HepG2 (cell line): Measurements from ENCODE around the gene ADGRG1. TPM values are rescaled to one million over a fixed set of nuclear protein-coding genes. Genes with fewer than 3 reads are reported as not detected.
A peak's percentile ranks its signal among the peaks of the same experiment; 100 is the strongest.

Experiments
- FOSL1 ChIP-seq: sonication (generic); formaldehyde crosslinking; IDR thresholded peaks from 2 replicates; pipeline ENCODE4 v1.9.0; 2021; ENCODE audit warnings: missing genetic modification reagents, borderline replicate concordance
- HCFC1 ChIP-seq: fragments of 150-350 bp; IDR thresholded peaks from 2 replicates; pipeline ENCODE4 v1.6.1; 2014; ENCODE audit warnings: low read depth, low read length
- HNRNPLL ChIP-seq: fragments of 200-400 bp; formaldehyde crosslinking; IDR thresholded peaks from 2 replicates; pipeline ENCODE4 v1.6.1; 2017; ENCODE audit warnings: mild to moderate bottlenecking, low read depth, low read length; ENCODE audit not compliant: poor library complexity, severe bottlenecking
- JUND ChIP-seq: sonication (generic); formaldehyde crosslinking; IDR thresholded peaks from 2 replicates; pipeline ENCODE4 v1.8.0; 2022; ENCODE audit warnings: mild to moderate bottlenecking, missing genetic modification reagents
- NAIF1 ChIP-seq: sonication (generic); formaldehyde crosslinking; IDR thresholded peaks from 2 replicates; pipeline ENCODE4 v1.5.0; 2020; ENCODE audit warnings: mild to moderate bottlenecking, missing genetic modification reagents, borderline replicate concordance
- NFKB2 ChIP-seq: sonication (generic); formaldehyde crosslinking; IDR thresholded peaks from 2 replicates; pipeline ENCODE4 v1.4.0; 2020; ENCODE audit warnings: missing genetic modification reagents, borderline replicate concordance
- PAF1 ChIP-seq: IDR thresholded peaks from 2 replicates; pipeline ENCODE4 v1.6.1; 2016; ENCODE audit warnings: missing genetic modification reagents, missing compliant biosample characterization
- REL ChIP-seq: sonication (generic); formaldehyde crosslinking; conservative IDR thresholded peaks from 2 replicates; pipeline ENCODE4 v1.8.0; 2022; ENCODE audit warnings: mild to moderate bottlenecking, missing genetic modification reagents, moderate library complexity
- RFX5 ChIP-seq: IDR thresholded peaks from 2 replicates; pipeline ENCODE4 v1.6.1; 2011; ENCODE audit warnings: low read depth, low read length, improper control_type of control experiment
- XBP1 ChIP-seq: sonication (generic); formaldehyde crosslinking; IDR thresholded peaks from 2 replicates; pipeline ENCODE4 v1.5.0; 2020; ENCODE audit warnings: missing genetic modification reagents
- ZBTB38 ChIP-seq: sonication (generic); formaldehyde crosslinking; IDR thresholded peaks from 2 replicates; pipeline ENCODE4 v1.5.1; 2020; ENCODE audit warnings: mild to moderate bottlenecking, missing genetic modification reagents
- ZFP36L1 ChIP-seq: sonication (generic); formaldehyde crosslinking; IDR thresholded peaks from 2 replicates; pipeline ENCODE4 v1.8.0; 2022; ENCODE audit warnings: mild to moderate bottlenecking, missing genetic modification reagents, moderate library complexity
- ZGPAT ChIP-seq: IDR thresholded peaks from 2 replicates; pipeline ENCODE4 v1.6.1; 2016; ENCODE audit warnings: mild to moderate bottlenecking
- ZNF180 ChIP-seq: sonication (generic); formaldehyde crosslinking; IDR thresholded peaks from 2 replicates; pipeline ENCODE4 v1.4.0; 2020; ENCODE audit warnings: low read depth, missing genetic modification reagents, borderline replicate concordance
- ZNF256 ChIP-seq: sonication (generic); formaldehyde crosslinking; conservative IDR thresholded peaks from 2 replicates; pipeline ENCODE4 v1.4.0; 2020; ENCODE audit warnings: missing genetic modification reagents
- ZNF510 ChIP-seq: sonication (generic); formaldehyde crosslinking; IDR thresholded peaks from 2 replicates; pipeline ENCODE4 v1.4.0; 2020; ENCODE audit warnings: low read depth, mild to moderate bottlenecking, missing genetic modification reagents
- ZNF549 ChIP-seq: sonication (generic); formaldehyde crosslinking; IDR thresholded peaks from 2 replicates; pipeline ENCODE4 v1.5.0; 2020; ENCODE audit warnings: missing genetic modification reagents
- ZNF563 ChIP-seq: sonication (generic); formaldehyde crosslinking; IDR thresholded peaks from 2 replicates; pipeline ENCODE4 v1.8.0; 2022; ENCODE audit warnings: mild to moderate bottlenecking, moderate library complexity, missing genetic modification reagents
- ZNF577 ChIP-seq: sonication (generic); formaldehyde crosslinking; IDR thresholded peaks from 2 replicates; pipeline ENCODE4 v1.4.0; 2020; ENCODE audit warnings: mild to moderate bottlenecking, low read depth, missing genetic modification reagents, borderline replicate concordance
- ZNF605 ChIP-seq: sonication (generic); formaldehyde crosslinking; IDR thresholded peaks from 2 replicates; pipeline ENCODE4 v1.8.0; 2022; ENCODE audit warnings: mild to moderate bottlenecking, missing genetic modification reagents
- ZNF749 ChIP-seq: sonication (generic); formaldehyde crosslinking; IDR thresholded peaks from 2 replicates; pipeline ENCODE4 v1.8.0; 2022; ENCODE audit warnings: mild to moderate bottlenecking, missing genetic modification reagents, moderate library complexity, borderline replicate concordance
- ZNF781 ChIP-seq: sonication (generic); formaldehyde crosslinking; IDR thresholded peaks from 2 replicates; pipeline ENCODE4 v1.5.1; 2020; ENCODE audit warnings: borderline replicate concordance, mild to moderate bottlenecking, missing genetic modification reagents; ENCODE audit errors: not compliant biosample characterization
- ZSCAN9 ChIP-seq: IDR thresholded peaks from 2 replicates; pipeline ENCODE4 v1.6.1; 2016; ENCODE audit warnings: borderline replicate concordance
- polyA plus RNA-seq, 8 experiments: library from polyadenylated mRNA; depleted of rRNA in 3 of 8; stranded (reverse) in 7 of 8; unstranded in 1 of 8; fragments of >200 nt; fragmentation: Illumina TruSeq in 4 of 8; extraction: Trizol in 4 of 8; gene quantifications; 2 replicates each; pipeline versions ENCODE4 v1.2.1 to v1.2.3, GENCODE V29; 2011 to 2016; ENCODE audit warnings: low read depth in 4 of 8, missing spikeins in 1 of 8, mixed read lengths in 1 of 8; ENCODE audit not compliant: insufficient read depth in 1 of 8
- total RNA-seq, 5 experiments: library from RNA; depleted of rRNA; stranded (reverse); fragments of >200 nt; fragmentation: Illumina TruSeq; extraction: Trizol; gene quantifications; 2 replicates each; pipeline ENCODE4 v1.2.3, GENCODE V29; 2016; ENCODE audit warnings: low read depth in 1 of 5
- TF ChIP-seq, protein P1 (sequence below): sonication (generic); formaldehyde crosslinking; IDR thresholded peaks from 2 replicates; pipeline ENCODE4 v1.8.1; 2023; ENCODE audit warnings: missing genetic modification reagents, inconsistent platforms, borderline replicate concordance
- TF ChIP-seq, protein P2 (sequence below): IDR thresholded peaks from 2 replicates; pipeline ENCODE4 v1.6.1; 2016; ENCODE audit warnings: low read depth, control low read depth
- TF ChIP-seq, protein P3 (sequence below): sonication (generic); formaldehyde crosslinking; IDR thresholded peaks from 2 replicates; pipeline ENCODE4 v1.8.1; 2023; ENCODE audit warnings: mild to moderate bottlenecking, missing genetic modification reagents

Gene ADGRG1
- total and polyA plus RNA-seq, 2 of the 13 experiments (the other 11 are each of a cell fraction or from before 2014, with no cell fraction given), result 2.7 to 5.9 TPM

GRCh38 chr16:57701759-57702371, 73.4 kb downstream of the ADGRG1 start (continued):
- peak; percentile 95 for TF ChIP-seq ZBTB38
- peak; percentile 1; the same call in 1 of the 2 replicates for TF ChIP-seq RFX5
- peak; percentile 71; the same call in 1 of the 2 replicates for TF ChIP-seq NFKB2 (CRISPR knock-in tag)
- TF ChIP-seq ZNF256 (CRISPR knock-in tag), result no peak
- TF ChIP-seq ZSCAN9 (CRISPR knock-in tag), result no peak
- TF ChIP-seq ZNF781 (CRISPR knock-in tag), result no peak
- no peak for TF ChIP-seq HCFC1
- TF ChIP-seq ZNF749 (CRISPR knock-in tag), result no peak
- TF ChIP-seq ZNF605 (CRISPR knock-in tag), result no peak
- 0 out of 2 replicates have a peak, but pooled peaks have one; percentile 4 for TF ChIP-seq REL (CRISPR knock-in tag)
- no peak for TF ChIP-seq ZGPAT (CRISPR knock-in tag)
- no peak for TF ChIP-seq ZNF577 (CRISPR knock-in tag)
- TF ChIP-seq PAF1 (CRISPR knock-in tag), result no peak
- TF ChIP-seq FOSL1 (CRISPR knock-in tag), result no peak
- TF ChIP-seq ZNF549 (CRISPR knock-in tag), result no peak
- TF ChIP-seq ZNF510, result no peak
- TF ChIP-seq ZFP36L1 (CRISPR knock-in tag), result no peak
- no peak for TF ChIP-seq ZNF563
- TF ChIP-seq, protein P1, sequence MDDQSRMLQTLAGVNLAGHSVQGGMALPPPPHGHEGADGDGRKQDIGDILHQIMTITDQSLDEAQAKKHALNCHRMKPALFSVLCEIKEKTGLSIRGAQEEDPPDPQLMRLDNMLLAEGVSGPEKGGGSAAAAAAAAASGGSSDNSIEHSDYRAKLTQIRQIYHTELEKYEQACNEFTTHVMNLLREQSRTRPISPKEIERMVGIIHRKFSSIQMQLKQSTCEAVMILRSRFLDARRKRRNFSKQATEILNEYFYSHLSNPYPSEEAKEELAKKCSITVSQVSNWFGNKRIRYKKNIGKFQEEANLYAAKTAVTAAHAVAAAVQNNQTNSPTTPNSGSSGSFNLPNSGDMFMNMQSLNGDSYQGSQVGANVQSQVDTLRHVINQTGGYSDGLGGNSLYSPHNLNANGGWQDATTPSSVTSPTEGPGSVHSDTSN (CRISPR knock-in tag), result no peak
- no peak for TF ChIP-seq XBP1 (CRISPR knock-in tag)
- no peak for TF ChIP-seq NAIF1 (CRISPR knock-in tag)
- TF ChIP-seq, protein P2, sequence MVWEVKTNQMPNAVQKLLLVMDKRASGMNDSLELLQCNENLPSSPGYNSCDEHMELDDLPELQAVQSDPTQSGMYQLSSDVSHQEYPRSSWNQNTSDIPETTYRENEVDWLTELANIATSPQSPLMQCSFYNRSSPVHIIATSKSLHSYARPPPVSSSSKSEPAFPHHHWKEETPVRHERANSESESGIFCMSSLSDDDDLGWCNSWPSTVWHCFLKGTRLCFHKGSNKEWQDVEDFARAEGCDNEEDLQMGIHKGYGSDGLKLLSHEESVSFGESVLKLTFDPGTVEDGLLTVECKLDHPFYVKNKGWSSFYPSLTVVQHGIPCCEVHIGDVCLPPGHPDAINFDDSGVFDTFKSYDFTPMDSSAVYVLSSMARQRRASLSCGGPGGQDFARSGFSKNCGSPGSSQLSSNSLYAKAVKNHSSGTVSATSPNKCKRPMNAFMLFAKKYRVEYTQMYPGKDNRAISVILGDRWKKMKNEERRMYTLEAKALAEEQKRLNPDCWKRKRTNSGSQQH (CRISPR knock-in tag), result 0 out of 2 replicates have a peak, but pooled peaks have one; percentile 49
- TF ChIP-seq, protein P3, sequence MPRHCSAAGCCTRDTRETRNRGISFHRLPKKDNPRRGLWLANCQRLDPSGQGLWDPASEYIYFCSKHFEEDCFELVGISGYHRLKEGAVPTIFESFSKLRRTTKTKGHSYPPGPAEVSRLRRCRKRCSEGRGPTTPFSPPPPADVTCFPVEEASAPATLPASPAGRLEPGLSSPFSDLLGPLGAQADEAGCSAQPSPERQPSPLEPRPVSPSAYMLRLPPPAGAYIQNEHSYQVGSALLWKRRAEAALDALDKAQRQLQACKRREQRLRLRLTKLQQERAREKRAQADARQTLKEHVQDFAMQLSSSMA, result no peak
- no peak for TF ChIP-seq ZNF180 (CRISPR knock-in tag)
- peak; percentile 58 for TF ChIP-seq HNRNPLL
- TF ChIP-seq JUND, result no peak
